ENCODE measurements around the gene TLCD3A.
"Not testable (repeated sequence)": the region's sequence is repeated elsewhere in the genome, so short reads cannot be mapped to it uniquely, and the experiment has no call there.

TLCD3A gene

GRCh38 chr17:732067-732901 is at the start of gene TLCD3A:
TSS of gene TLCD3A (plus strand) at chr17:732596. CDS start at chr17:732648, 52 bp downstream.
- DNase-seq (ENCODE audit: low read depth in 2 of 3, low spot score in 2 of 3), result peak in 2 of 3 experiments; percentile 23 to 28

GRCh38 chr17:683040-683439 is 49.4 kb upstream of the TLCD3A start:
- DNase-seq (ENCODE audit: low read depth in 2 of 3, low spot score in 2 of 3), result no peak

GRCh38 chr17:683499-684254 is 48.7 kb upstream of the TLCD3A start:
- no peak for DNase-seq (ENCODE audit: low read depth in 2 of 3, low spot score in 2 of 3)

- DNase-seq (ENCODE audit: low read depth in 2 of 3, low spot score in 2 of 3), result no peak
These were observed 47.4 kb upstream of the TLCD3A start for GRCh38 chr17:685006-685405.

GRCh38 chr17:688100-688989 is 44.1 kb upstream of the TLCD3A start:
- no peak for DNase-seq (ENCODE audit: low read depth in 2 of 3, low spot score in 2 of 3)

GRCh38 chr17:689556-690275 is 42.7 kb upstream of the TLCD3A start:
- no peak for DNase-seq (ENCODE audit: low read depth in 2 of 3, low spot score in 2 of 3)

- no peak for DNase-seq (ENCODE audit: low read depth in 2 of 3, low spot score in 2 of 3)
These were observed 42.0 kb upstream of the TLCD3A start for GRCh38 chr17:690361-690760.

GRCh38 chr17:691423-691822 is 41.0 kb upstream of the TLCD3A start:
- DNase-seq (ENCODE audit: low read depth in 2 of 3, low spot score in 2 of 3), result no peak

- no peak for DNase-seq (ENCODE audit: low read depth in 2 of 3, low spot score in 2 of 3)
These were observed 40.3 kb upstream of the TLCD3A start for GRCh38 chr17:692116-692515.

- no peak for DNase-seq (ENCODE audit: low read depth in 2 of 3, low spot score in 2 of 3)
These were observed 38.4 kb upstream of the TLCD3A start for GRCh38 chr17:693791-694638.

- no peak for DNase-seq (ENCODE audit: low read depth in 2 of 3, low spot score in 2 of 3)
These were observed 36.0 kb upstream of the TLCD3A start for GRCh38 chr17:696369-696768.

- DNase-seq (ENCODE audit: low read depth in 2 of 3, low spot score in 2 of 3), result no peak
These were observed 34.7 kb upstream of the TLCD3A start for GRCh38 chr17:697682-698081.

- not testable (repeated sequence) for DNase-seq (ENCODE audit: low read depth in 2 of 3, low spot score in 2 of 3)
These were observed 34.3 kb upstream of the TLCD3A start for GRCh38 chr17:698096-698495.

- DNase-seq (ENCODE audit: low read depth in 2 of 3, low spot score in 2 of 3), result no peak
These were observed 33.1 kb upstream of the TLCD3A start for GRCh38 chr17:699345-699744.

- no peak for DNase-seq (ENCODE audit: low read depth in 2 of 3, low spot score in 2 of 3)
These were observed 31.8 kb upstream of the TLCD3A start for GRCh38 chr17:700504-701094.

GRCh38 chr17:703081-703875 is 29.1 kb upstream of the TLCD3A start:
- no peak for DNase-seq (ENCODE audit: low read depth in 2 of 3, low spot score in 2 of 3)

GRCh38 chr17:704111-704864 is 28.1 kb upstream of the TLCD3A start:
- no peak for DNase-seq (ENCODE audit: low read depth in 2 of 3, low spot score in 2 of 3)

GRCh38 chr17:705011-705410 is 27.4 kb upstream of the TLCD3A start:
- DNase-seq (ENCODE audit: low read depth in 2 of 3, low spot score in 2 of 3), result no peak
